Mucosa of descending colon (tissue), 3 donors: ENCODE data around the gene CPTP. TPM values are rescaled to one million over a fixed set of nuclear protein-coding genes. Genes with fewer than 3 reads are reported as not detected.

Source experiments
- ATAC-seq: fragments of 200-7000 bp; cut with Tn5 transposase; one replicate; pipeline ENCODE4 v1.9.1; 2020; ENCODE audit warnings: mild to moderate bottlenecking, moderate library complexity
- DNase-seq, 3 donors: peaks; one replicate each; pipeline ENCODE4 v3.0.0-alpha.2; 2020
- H3K36me3 ChIP-seq: fragments of 200-600 bp; one replicate; pipeline ENCODE4 v1.8.0; 2021; ENCODE audit warnings: low read depth, mild to moderate bottlenecking
- H3K4me1 ChIP-seq: fragments of 200-600 bp; one replicate; pipeline ENCODE4 v1.8.0; 2021; ENCODE audit warnings: low read depth, mild to moderate bottlenecking
- H3K4me3 ChIP-seq: fragments of 200-600 bp; one replicate; pipeline ENCODE4 v1.8.0; 2021; ENCODE audit warnings: mild to moderate bottlenecking
- H3K9me3 ChIP-seq: fragments of 200-600 bp; one replicate; pipeline ENCODE4 v1.8.0; 2021; ENCODE audit warnings: mild to moderate bottlenecking
- intact Hi-C, 2 donors: fragments of 100-400 bp; cut with DNase I in 1 of 2; cut with micrococcal nuclease in 1 of 2; formaldehyde crosslinking; loops; one replicate each; pipeline versions ENCODE4 v1.11.0 to v1.11.1; 2022; cut with DNase I, micrococcal nuclease
- total RNA-seq, 3 donors: library from RNA; stranded (reverse); fragmentation: NEBNext Ultra II Directional in 2 of 3; extraction: Animal tissue kit (Norgen Biotek cat#: 25700) in 2 of 3; gene quantifications; one replicate each; pipeline versions ENCODE4 v1.2.1 to v1.2.4, GENCODE V29; 2021 to 2023
- TF ChIP-seq, protein P1 (sequence below): fragments of 200-600 bp; IDR thresholded peaks from one replicate; pipeline ENCODE4 v1.8.0; 2022; ENCODE audit warnings: antibody characterized with exemption, mild to moderate bottlenecking
- donor health status: DM: no; HTN: no; CAD: no; lungs with moderate emphysema.
- donor health status: DM: no; HTN: no; CAD: no.
- donor health status: DM: no; HTN: yes; CAD: no.

CPTP gene
- total RNA-seq, 3 donors from 2014 or later, result 41.2 to 77.9 (median 55.5) TPM

DNA sequence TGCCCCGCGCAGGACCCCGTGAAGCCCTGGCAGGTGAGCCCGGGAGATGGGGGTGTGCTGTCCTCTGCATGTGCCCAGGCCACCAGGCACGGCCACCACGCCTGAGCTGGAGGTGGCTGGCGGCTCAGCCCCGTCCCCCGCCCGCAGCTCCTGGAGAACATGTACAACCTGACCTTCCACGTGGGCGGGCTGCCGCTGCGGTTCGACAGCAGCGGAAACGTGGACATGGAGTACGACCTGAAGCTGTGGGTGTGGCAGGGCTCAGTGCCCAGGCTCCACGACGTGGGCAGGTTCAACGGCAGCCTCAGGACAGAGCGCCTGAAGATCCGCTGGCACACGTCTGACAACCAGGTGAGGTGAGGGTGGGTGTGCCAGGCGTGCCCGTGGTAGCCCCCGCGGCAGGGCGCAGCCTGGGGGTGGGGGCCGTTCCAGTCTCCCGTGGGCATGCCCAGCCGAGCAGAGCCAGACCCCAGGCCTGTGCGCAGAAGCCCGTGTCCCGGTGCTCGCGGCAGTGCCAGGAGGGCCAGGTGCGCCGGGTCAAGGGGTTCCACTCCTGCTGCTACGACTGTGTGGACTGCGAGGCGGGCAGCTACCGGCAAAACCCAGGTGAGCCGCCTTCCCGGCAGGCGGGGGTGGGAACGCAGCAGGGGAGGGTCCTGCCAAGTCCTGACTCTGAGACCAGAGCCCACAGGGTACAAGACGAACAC, 8.3 kb downstream of the CPTP start:
- TF ChIP-seq, protein P1, sequence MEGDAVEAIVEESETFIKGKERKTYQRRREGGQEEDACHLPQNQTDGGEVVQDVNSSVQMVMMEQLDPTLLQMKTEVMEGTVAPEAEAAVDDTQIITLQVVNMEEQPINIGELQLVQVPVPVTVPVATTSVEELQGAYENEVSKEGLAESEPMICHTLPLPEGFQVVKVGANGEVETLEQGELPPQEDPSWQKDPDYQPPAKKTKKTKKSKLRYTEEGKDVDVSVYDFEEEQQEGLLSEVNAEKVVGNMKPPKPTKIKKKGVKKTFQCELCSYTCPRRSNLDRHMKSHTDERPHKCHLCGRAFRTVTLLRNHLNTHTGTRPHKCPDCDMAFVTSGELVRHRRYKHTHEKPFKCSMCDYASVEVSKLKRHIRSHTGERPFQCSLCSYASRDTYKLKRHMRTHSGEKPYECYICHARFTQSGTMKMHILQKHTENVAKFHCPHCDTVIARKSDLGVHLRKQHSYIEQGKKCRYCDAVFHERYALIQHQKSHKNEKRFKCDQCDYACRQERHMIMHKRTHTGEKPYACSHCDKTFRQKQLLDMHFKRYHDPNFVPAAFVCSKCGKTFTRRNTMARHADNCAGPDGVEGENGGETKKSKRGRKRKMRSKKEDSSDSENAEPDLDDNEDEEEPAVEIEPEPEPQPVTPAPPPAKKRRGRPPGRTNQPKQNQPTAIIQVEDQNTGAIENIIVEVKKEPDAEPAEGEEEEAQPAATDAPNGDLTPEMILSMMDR, result no peak
- H3K9me3 ChIP-seq, result no peaks in the 10 kb centered on the region
- intact Hi-C loops, result no loop called here
- ATAC-seq (peak; percentile 58), DNase-seq (peak in 2 of 3 donors; percentile 56 to 70)
- H3K36me3 ChIP-seq, result no peaks in the 10 kb centered on the region
- H3K4me1 ChIP-seq, result peaks cover 23% of the 10 kb centered on the region
- no peak overlapping the region for H3K4me3 ChIP-seq

DNA sequence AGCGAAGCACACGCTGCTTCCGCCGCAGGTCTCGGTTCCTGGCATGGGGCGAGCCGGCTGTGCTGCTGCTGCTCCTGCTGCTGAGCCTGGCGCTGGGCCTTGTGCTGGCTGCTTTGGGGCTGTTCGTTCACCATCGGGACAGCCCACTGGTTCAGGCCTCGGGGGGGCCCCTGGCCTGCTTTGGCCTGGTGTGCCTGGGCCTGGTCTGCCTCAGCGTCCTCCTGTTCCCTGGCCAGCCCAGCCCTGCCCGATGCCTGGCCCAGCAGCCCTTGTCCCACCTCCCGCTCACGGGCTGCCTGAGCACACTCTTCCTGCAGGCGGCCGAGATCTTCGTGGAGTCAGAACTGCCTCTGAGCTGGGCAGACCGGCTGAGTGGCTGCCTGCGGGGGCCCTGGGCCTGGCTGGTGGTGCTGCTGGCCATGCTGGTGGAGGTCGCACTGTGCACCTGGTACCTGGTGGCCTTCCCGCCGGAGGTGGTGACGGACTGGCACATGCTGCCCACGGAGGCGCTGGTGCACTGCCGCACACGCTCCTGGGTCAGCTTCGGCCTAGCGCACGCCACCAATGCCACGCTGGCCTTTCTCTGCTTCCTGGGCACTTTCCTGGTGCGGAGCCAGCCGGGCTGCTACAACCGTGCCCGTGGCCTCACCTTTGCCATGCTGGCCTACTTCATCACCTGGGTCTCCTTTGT, 9.1 kb downstream of the CPTP start:
- peak; percentile 4 for ATAC-seq
- peaks cover 23% of the 10 kb centered on the region for H3K4me1 ChIP-seq
- DNase-seq, result no peak
- no peak overlapping the region for H3K4me3 ChIP-seq
- TF ChIP-seq, protein P1, result no peak
- no peaks in the 10 kb centered on the region for H3K36me3 ChIP-seq
- intact Hi-C loops, result no loop called here
- no peaks in the 10 kb centered on the region for H3K9me3 ChIP-seq

DNA sequence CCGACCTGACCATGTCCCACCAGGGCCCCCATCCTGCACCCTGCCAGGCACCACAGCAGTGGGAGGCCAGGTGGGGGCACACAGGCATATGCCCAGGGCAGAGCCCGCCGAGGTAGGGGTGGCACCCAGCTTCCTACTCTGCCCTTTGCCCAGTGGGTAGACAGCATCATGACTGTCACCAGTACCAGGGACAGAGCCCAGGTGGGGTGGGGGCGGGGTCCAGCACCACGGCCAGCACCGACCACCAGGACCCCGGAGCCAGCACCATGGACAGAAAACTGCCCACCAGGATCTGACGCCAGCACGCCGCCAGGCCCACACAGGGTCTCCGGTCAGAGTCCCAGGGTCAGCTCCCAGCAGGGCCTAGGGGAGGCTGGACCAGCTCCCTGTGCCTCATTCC, 10.2 kb downstream of the CPTP start:
- no peak overlapping the region for H3K4me3 ChIP-seq
- DNase-seq (no peak), ATAC-seq (no peak)
- no peaks in the 10 kb centered on the region for H3K36me3 ChIP-seq
- no peaks in the 10 kb centered on the region for H3K9me3 ChIP-seq
- intact Hi-C loops, result no loop called here
- H3K4me1 ChIP-seq, result peaks cover 23% of the 10 kb centered on the region
- TF ChIP-seq, protein P1, result no peak

DNA sequence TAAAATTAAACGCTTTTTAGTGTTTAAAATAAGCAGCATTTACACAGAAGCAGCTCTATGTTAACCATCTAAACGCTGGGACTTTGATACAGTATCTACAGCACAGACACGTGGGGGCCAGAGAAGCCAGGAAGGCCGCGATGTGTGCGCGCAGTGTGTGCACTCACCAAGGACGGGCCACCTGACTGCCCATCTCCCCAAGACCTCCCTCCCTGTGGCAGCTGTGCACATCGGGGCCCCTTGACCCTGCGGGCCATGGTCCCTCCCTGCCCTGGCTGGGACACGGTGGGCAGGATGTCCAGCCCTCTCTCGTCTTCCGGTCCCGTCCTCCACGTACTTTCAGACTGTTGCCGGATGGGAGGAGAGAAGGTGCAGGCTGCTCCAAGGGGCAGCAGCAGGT, 10.7 kb downstream of the CPTP start:
- peaks cover 23% of the 10 kb centered on the region for H3K4me1 ChIP-seq
- no peak overlapping the region for H3K4me3 ChIP-seq
- no peak for ATAC-seq
- H3K9me3 ChIP-seq, result no peaks in the 10 kb centered on the region
- intact Hi-C loops, result no loop called here
- no peak for DNase-seq
- no peaks in the 10 kb centered on the region for H3K36me3 ChIP-seq
- TF ChIP-seq, protein P1, result no peak

DNA sequence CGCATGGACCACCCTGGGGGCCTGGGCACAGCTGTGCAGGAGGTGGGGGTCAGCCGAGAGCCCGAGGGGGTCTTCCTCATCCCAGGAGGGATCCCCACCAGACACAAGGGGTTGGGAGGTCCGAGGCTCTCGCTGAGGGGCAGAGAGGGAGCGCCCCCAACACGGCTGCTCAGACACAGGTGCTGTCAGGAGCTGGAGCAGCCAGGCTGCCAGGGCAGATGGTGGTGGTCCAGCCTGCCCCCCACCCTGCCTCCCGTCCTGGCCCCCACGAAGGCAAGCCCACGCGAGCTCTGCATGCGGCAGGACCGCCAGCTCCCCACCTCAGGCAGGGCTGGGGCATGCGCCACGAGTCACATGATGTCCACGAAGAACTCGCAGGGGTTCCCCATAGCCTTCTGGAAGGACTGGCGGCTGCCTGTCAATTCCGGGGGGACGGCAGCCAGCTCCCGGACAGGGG, 11.2 kb downstream of the CPTP start:
- Histone ChIP-seq H3K4me3 (no peak overlapping the region), H3K4me1 (peaks cover 19% of the 10 kb centered on the region), H3K36me3 (no peaks in the 10 kb centered on the region), H3K9me3 (no peaks in the 10 kb centered on the region)
- TF ChIP-seq, protein P1, result no peak
- DNase-seq, result no peak
- no peak for ATAC-seq
- intact Hi-C loops, result no loop called here
